ENCODE results near the gene GPR156.

GRCh38 chr3:120151791-120152190 lies 133.2 kb downstream of the GPR156 start:
- TF ChIP-seq CTCF (IDR thresholded peaks at IDR 0.05; ENCODE audit: poor library complexity, severe bottlenecking) (no peak), POLR2AphosphoS5 (IDR thresholded peaks at IDR 0.05) (no peak), RAD21 (conservative IDR thresholded peaks at IDR 0.05) (no peak), EZH2 (IDR thresholded peaks at IDR 0.05; ENCODE audit: borderline replicate concordance, insufficient read depth, low read length, poor library complexity, severe bottlenecking) (no peak), SMC3 (conservative IDR thresholded peaks at IDR 0.05; ENCODE audit: poor library complexity) (no peak)
